ENCODE data around the gene RHOBTB3.

RHOBTB3 gene

DNA sequence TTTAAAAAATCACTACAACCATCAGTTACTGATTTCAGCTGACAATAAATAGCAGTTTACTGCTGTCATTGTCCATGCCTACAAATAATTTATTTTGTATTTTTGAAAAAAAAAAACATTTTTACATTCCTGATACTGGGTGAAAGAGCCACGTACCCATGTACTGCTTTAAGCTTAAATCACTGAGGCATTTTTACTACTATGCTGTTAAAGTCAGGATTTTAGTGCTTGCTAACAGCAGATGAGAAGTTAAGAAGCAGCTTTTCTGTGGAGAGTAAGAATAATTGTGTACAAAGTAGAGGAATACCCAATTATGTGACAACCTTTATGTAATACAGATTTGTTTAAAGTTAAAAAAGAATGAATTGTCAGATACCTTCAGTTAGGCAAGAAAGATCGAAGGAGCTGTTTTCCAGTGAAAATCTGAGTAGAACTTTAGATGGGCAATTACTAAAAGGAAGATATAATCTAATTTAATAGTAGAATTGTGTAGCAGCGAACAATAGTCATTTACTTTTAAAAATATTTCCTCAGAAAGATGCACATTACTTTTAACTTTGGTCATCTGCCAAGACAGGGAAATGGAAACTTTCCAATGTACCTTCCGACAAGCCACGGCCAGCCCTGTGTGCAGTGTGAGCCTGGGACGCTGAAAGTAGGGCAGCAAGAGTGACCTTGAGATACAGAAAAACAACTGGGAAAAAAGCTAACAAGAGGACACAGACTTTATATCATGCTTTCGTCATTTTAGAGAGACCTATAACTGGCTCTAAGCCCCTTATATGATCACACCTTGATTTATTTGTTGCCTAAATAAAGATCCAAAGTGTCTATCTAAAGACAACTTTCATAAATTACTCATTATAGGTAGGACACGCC, 39.9 kb downstream of the RHOBTB3 start:
- no peak for DNase-seq

DNA sequence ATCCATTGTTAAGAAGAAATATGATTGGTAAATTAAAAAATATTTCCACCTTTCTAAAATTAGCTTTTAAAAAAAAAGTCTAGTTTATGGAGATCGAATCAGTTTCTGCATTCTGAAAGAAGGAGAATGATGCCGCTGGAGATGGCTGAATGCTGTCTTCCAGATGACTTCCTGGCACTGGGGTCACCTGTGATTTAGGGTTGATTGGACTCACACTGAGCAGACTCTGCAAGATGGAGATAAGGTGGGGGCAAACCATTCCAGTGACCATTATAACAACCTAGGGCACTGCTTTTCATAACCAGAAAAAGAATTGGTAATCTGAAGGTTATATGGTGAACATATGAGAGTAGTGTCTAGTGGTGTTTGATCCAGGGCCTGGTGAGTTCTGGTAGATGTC, 40.8 kb downstream of the RHOBTB3 start:
- no peak for DNase-seq

DNA sequence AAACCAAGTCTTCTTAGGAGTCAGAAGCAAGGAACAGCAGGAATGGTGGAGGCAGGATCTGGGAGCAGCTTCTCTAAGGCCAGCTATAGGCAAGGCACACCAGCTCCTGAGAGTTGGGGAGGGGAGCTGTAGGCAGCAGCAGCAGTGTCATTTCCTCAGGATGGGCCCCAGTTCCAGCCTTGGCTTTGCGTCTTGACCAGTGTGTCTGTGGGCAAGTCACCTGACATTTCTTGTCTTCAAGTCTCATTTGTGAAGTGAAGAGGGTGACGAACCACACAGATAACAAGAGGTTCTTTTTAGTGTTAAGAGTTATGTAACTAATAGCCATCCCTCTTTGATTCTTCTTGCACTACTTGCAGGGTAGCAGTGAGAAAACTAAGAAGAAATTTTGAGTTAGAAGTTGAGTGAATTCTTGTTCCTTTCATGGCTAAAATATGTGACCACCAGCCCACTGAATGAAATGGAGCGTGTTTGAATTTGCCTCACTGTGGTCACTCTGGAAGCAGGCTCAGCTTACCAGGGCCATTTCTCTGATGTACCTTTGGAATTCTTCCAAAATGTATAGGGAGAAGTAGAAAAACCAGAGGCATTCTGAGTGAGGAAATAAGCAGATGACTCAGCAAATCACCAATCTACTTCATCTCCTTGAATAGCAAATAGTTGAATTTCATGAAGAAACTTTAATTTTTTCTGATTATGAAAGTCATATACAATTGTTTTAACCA, 42.4 kb downstream of the RHOBTB3 start:
- DNase-seq: no peak

DNA sequence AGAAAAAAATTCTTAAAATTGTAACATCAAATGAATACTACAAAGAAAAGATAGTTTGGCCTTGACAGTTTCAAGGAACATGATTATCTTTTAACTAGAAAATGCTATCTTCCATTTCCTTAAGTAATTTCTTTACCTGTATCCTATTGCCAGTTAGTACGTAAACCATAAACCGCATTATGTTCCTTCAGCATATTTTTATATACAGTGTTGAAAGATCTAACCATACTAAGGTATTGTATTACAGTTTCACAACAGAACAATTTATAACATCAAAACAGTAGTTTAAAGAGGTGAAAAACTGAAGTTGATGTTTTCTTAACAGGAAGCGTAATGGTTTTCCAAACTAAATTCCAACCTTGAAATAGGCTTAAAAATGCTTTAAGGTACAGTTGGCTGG, 46.3 kb downstream of the RHOBTB3 start:
- no peak for DNase-seq

DNA sequence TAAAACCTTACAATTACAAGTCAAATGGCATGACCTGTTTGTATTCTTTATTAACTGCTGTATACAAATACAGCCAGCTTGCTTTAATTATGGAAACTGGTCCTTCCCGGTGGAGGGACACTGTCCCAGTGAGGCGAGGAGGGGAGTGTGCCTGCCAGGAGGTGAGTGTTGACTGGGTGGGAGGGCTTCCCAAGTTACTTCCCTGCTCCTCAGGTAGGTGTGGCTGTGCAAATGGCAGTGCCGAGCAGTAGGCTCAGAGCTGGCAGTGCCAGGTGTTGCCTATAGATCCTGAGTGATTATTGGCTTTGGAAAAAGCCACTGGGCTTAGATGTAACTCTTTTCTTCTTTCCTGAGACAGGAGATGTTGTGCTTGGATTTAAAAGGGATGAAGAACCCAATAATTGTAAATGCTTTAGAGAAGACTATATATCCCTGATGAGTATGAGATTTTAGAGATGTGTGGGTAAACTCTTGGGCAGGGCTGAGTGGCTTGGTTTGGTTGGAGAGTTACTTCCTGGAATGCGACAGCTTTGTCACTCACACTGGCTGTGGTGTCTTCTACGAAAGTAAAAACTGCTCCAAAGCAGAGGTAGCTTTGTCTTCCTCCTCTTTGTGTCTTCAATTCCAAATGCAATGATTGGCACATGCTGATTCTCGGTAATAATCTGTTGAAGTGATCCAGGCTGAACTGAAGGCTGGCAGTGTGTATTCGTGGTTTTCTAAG, 47.7 kb downstream of the RHOBTB3 start:
- DNase-seq: no peak

DNA sequence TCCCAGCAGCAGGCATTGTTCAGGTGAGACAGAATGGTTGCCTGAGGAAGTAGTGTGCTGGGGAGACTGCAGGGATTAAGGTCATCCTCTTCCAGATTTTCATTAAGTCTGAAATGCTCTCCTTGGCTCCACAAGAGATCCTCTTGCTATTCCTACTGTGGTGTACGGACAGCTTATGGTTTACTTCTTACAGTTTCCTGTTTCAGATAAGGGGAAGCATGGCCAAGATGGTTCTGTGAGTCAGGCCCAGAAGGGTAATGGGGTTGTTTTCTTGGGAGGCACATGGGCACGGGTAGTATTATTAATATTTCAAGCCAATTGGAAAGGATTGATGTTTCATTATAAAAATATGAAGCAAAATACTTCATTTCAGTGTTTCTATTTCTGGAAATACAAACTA, 48.5 kb downstream of the RHOBTB3 start:
- no peak for DNase-seq

DNA sequence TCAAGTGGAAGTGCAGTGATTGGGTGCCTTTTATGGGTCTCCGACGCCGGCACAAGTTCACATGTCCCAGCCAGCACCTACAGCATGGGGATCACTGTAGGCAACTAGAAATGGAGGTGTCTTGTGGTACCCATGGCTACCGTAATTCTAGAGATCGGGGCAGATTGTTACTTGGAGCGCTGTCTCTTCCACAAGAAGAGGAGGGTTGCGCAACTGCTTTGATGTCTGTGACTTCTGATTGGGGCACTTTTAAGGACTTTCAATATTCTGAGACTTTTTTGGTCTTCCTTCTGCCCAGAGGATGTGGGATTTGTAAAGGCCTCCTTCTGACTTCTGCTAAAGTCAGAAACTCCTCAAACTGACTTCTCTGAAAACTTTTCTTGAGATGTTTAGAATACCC, 49.5 kb downstream of the RHOBTB3 start:
- DNase-seq: no peak

DNA sequence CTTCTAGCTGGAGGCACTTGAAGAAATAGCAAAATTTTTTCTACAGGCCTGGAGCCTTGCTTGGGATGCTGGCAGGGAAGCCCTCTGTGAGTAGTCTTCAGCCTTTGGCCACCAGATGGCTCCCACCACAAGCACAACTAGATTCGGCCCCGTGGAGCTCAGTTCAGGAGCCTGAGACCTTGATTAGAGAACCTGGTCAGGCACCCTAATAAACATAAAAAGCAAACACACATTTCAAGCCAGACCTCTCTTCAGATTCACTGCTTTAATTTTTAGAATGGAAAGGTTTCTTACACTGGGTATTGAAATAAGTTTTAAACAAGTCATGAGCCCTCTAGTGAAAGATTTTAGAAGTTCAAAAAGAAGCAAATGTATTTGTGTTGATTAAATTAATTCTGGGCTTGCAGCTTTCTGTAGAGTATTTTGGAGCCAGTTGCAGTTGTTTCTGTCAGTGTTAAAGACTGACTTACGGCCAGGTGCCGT, 50.0 kb downstream of the RHOBTB3 start:
- peak; percentile 75 for DNase-seq

DNA sequence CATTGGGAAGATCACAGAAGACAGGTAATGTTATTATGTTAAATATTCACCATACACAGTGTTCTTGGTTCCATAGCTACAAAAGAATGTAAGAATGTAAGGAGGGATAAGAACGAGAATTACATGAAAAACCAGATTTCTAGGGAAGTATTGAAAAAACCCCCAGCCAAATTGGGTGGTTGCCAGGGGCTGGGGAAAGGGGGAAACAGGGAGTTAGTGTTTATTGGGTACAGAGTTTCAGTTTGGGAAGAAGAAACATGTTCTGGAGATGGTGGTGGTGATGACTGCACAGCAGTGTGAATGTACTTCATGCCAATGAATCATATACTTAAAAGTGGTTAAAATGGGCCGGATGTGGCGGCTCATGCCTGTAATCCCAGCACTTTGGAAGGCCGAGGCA, 51.0 kb downstream of the RHOBTB3 start:
- no peak for DNase-seq

DNA sequence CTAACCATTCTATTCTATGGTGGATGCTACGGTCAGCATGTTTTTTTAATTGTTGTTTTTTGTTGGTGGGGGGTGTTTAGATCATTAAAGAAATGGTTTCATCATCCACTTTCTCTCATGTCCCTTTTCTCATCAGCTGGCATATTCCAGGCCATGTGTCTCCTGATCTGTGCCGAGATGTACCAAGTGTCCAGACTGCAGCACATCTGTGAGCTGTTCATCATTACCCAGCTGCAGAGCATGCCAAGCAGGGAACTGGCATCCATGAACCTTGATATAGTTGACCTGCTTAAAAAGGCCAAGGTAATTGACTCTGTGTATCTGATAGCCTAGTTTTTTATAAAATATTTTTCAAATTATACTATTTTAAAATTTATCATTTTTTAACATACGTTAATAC, 52.5 kb downstream of the RHOBTB3 start:
- no peak for DNase-seq

DNA sequence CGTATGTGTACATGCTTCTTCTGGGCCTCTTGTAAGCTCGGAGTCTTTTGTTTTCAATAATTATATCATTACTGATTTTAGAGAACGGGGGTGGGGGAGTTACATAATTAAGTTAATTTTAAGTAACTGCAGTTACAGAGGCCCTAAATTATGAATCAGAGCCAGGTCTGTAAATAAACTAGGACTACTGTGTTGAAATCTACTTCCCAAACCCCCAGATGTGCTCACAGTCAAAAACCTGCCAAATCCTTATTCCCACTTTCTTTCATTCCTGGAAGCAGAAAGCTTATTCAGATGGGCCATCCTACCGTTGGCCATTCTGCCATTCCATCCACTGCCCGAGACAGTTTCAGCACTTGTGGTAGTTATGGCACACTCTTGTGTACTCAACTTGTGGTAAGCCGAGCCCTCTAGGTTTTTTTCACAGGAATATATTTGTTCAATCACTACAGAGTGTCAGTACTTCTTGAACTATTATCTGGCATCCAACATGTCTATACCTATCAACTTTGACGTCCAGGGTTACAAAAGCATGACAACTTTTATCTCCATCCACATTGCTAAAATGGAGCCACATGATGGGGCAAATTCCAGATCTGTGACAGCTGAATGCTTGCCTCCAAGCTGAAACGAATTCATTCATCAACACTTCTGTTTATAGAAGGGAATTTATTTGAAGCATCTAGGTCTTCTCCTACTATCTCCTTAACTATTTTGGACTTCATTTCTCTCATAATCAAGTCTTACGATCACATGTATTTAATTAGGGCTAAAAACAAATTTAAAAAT, 53.6 kb downstream of the RHOBTB3 start:
- DNase-seq: no peak

DNA sequence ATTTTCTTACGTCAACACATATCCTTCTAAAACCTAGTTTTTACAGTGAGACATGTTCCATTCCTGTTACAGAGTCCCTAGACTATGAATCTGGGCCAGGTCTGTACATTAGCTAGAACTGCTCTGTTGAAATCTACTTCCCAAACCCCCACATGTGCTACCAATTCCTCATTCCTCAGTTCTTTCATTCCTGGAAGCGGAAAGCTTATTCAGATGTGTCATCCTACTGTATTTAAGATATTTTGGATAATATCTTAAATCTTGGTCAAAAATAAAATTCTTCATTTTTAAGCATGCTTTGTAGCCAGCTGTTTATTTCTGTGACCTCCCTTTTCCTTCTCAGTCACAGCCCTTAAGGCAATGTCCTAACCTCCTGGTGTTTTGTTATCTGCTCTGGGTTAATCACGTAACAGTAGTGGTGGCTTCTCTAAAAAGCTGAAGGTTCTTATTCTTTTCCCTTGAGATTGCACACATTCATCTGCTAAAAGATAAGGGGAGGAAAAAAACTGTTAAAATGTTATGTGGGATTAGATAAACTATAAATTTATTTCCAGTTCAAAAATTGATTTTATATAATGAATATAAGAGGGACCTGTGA, 55.8 kb downstream of the RHOBTB3 start:
- no peak for DNase-seq

DNA sequence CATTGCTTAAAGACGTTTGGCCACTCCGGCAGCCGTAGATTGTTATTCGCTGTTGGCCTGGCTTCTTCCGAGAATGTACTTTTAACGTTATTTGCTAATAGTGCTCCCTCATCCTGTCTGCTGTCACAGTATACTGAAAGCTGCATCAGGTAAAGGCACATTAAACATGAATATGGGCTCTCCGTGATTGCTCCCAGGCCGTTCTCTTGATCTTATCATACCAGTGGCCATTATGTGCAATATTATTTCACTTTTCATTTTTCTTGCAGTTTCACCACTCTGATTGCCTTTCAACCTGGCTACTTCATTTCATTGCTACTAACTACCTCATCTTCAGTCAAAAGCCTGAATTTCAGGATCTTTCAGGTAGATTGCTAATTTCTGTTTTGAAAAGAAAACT, 57.4 kb downstream of the RHOBTB3 start:
- no peak for DNase-seq

DNA sequence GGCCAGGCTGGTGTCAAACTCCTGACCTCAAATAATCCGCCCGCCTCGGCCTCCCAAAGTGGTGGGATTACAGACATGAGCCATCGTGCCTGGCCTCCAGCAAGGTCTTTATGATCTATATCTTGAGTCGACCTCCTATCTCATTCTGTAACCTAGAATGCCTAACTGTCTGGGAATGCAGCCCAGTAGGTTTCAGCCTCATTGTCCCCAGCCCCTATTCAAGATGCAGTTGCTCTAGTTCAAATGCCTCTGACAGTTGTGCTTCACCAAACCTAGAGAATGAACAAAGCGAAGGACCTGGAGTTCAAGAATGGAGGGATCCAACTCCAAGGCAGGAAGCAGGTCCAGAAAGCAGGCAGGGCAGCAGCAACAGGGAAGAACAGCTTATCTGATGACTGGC, 60.6 kb downstream of the RHOBTB3 start:
- no peak for DNase-seq

DNA sequence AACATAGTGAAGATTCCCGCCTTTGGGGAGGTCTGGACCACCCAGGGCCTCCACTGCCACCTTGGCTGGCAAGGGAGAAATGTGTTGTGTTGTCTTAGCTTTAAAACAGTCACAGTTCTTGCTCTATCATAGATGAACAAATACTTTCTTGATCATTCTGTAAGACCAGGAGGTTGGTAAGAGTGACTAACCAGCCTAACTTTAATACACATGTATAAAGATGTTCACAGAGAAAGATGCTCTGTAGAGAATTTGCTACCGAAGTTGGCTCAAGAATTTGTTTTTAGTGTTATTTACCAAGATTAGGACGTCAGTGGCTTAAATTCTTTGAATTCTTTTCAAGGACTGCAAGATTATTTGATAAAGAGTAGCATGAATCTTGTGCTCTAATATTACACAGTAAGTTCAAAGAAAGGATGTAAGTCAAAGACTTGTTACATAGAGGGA, 63.0 kb downstream of the RHOBTB3 start:
- no peak for DNase-seq

DNA sequence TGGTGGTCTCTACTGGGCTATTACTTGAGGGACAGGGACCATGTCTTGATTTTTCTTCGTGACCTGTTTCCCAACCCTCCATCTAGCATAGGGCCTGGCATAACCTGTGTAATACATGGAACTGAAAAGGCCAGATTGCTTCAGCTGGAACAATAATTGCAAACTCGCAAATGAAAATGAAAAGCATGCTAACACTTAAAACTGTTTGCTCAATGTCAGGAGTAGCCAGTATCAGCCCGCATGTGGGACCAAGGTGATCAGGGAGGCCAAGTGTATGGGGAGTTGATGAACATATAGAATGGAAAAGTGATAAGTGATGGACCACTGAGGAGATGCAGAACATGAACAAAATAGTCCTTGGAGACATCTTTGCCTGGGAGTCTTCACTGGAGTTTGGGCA, 66.2 kb downstream of the RHOBTB3 start:
- no peak for DNase-seq

DNA sequence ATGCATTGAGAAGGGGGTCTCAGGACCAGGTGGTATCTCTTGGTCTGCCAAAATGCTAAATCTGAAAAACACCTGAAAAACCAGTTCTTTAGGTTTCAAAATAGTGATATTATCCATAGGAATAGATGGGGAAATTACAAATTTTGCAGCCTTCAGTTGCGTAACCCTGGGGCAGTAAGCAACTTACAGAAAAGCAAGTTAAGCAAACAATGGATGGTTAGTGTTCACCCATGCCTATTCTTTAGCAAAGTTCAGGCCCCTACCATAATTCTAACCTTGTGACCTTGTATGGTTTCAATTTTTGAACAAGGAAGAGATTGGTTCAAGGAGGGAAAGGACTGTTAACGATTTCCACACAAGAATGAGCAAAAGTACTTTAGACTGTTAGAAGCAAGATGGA, 66.9 kb downstream of the RHOBTB3 start:
- no peak for DNase-seq

DNA sequence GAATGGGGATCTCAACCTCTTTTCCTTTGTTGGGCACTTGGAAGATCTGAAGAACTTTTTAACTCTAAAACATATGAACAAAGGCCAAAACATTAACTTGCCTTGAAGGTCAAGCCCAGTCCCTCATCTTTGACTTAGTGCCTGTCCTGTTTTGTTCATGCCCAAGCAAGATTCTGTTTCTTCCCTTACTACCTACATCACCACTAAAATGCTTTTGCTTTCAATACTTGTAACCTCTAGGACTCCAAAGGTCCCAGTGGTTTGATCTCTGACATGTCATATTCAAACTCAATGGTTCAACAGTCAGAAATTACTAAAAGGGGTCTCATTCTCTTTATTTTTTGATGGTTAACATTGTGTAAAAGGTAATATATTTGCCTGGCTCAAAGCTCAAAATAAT, 67.4 kb downstream of the RHOBTB3 start:
- DNase-seq: no peak

DNA sequence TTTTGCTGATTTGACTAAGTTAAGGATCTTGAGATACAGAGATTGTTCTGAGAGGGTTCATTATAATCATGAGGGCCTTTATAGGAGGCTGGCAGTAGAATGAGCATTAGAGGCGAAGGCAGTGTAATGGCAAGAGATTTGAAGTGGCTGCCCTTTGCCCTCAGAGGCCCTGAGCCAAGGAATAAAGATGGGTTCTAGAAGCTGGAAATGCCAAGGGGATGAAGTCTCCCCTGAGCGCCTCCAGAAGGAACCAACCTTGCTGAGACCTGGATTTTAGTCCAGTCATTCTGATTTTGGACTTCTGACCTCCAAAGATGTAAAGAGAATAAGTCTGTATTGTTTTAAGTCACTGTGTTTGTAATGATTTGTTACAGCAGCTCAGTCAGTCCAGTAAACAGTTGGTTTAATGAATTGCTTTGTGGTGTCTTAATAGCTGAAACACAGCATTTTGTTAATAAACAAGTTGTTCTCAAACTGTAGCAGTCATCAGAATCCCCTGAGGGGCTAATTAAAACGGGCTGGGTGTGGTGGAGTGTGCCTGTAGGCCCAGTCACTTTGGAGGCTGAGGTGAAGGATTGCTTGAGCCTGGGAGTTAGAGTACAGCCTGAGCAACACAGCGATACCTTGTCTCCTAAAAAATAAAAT, 68.2 kb downstream of the RHOBTB3 start:
- no peak for DNase-seq

DNA sequence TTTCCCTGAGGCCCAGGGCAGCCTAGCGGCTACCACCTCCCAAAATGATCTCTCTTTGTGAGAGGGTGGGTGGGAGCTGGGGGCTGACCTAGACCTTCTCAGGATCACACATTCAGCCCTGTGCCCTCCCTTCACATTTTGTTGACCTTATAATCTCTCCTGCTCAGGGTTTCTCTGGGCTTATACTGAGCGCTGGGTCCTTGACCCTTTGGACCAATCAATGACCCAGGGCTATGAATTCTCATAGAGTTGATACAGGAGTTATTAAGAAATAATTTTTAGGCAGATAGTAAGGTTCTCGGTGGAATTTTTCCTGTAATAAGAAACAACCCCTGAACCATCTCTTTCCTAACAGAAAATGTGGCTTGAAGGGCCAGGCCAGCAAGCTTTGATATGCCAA, 69.4 kb downstream of the RHOBTB3 start:
- DNase-seq: no peak

DNA sequence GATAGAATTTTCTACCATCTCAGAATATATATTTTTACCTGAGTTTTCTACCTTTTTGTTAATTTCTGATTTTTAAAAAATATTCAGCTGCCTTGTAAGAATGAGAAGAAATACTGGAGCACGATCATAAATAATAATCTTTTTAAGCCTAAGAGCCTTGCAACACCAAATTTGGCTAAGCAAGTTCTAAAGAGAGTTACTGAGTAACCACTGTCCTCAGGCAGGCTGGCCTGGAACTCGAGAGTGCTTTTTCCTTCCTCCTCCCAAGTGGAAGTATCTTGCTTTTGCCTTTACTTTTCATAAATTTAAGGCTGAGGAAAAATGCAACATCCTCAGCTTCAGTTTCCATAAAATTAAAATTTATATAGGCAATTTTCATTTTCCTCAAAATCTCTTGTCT, 70.4 kb downstream of the RHOBTB3 start:
- DNase-seq: no peak

DNA sequence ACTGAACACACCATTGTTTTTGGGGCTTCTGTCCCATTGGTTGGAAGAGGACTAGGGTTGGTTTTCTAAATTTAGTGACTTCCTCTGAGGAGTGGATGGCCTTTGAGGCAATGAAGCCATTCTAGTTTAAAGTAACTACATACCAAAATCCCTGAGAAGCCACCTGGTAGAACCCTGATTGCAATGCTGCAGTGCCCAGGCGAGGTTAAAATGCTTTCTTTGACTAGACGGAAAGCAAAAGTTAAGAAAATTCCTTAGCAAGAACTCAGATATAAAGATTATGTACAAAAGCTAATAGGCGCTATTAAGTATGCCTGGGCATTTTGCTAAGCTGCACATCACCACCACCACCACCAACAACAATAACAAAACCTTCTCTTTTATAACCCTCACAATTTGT, 70.8 kb downstream of the RHOBTB3 start:
- no peak for DNase-seq

Measured in activated CD4-positive, alpha-beta T cell treated with anti-CD3 and anti-CD28 coated beads, Interleukin-2, amount 50 U/mL, for 16 hours (primary cell).